Measurements from ENCODE around the gene LLGL2. TPM values are rescaled to one million over a fixed set of nuclear protein-coding genes. Genes with fewer than 3 reads are reported as not detected.

LLGL2 gene
- total and polyA plus RNA-seq, 10 of the 15 experiments (the other 5 are each of a cell fraction or from before 2014, with no cell fraction given) = 0.21 to 9.9 (median 4.5) TPM

DNA sequence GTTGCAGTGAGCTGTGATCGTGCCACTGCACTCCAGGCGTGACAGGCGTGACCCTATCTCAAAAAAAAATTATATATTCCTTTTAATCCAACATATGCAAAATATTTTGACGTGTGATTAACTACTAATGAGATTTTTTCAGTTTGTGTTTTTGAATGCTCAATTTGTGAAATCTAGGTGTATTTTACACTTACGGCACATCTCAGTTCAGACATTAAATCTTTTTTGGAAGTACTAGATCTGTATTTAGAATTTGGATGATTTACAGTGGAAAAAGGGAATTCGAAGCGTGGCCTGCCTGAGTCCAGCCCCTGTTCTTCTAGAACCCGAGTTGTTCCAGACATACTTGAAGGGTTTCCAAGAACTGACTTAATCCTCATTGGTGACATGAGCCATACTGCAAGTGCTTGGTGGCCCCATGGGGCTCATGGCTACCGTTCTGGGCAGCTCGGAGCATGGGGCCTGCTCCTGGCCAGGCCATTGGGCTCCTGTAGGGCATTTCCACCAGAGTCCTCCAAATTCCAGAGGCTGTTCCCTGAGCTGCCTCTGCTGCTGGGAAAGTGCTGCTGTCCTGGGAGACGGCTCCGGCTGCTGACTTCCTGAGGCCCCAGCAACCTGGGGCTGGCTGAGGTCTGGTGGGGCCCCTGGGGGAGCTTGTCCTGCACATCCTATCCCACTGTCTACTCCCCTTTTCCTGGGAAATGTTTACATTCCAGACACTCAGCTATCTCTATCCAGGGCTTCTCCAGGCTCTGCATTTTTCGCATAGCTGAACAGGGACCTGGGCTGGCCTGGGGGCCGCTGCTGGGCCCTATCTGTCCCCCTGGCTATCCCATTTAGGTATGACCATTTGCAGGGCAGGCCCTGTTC is 27.2 kb downstream of the LLGL2 start (continued):
- TF ChIP-seq, protein P1, sequence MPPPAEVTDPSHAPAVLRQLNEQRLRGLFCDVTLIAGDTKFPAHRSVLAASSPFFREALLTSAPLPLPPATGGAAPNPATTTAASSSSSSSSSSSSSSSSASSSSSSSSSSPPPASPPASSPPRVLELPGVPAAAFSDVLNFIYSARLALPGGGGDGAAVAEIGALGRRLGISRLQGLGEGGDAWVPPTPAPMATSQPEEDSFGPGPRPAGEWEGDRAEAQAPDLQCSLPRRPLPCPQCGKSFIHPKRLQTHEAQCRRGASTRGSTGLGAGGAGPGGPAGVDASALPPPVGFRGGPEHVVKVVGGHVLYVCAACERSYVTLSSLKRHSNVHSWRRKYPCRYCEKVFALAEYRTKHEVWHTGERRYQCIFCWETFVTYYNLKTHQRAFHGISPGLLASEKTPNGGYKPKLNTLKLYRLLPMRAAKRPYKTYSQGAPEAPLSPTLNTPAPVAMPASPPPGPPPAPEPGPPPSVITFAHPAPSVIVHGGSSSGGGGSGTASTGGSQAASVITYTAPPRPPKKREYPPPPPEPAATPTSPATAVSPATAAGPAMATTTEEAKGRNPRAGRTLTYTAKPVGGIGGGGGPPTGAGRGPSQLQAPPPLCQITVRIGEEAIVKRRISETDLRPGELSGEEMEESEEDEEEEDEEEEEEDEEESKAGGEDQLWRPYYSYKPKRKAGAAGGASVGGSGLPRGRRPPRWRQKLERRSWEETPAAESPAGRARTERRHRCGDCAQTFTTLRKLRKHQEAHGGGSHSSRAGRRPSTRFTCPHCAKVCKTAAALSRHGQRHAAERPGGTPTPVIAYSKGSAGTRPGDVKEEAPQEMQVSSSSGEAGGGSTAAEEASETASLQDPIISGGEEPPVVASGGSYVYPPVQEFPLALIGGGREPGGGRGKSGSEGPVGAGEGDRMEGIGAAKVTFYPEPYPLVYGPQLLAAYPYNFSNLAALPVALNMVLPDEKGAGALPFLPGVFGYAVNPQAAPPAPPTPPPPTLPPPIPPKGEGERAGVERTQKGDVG (CRISPR knock-in tag; IDR thresholded peaks at IDR 0.05) = no peak
- TF ChIP-seq STAT1 (conservative IDR thresholded peaks at IDR 0.05) (no peak), LARP7 (IDR thresholded peaks at IDR 0.05) (no peak), POU2F2 (IDR thresholded peaks at IDR 0.05; ENCODE audit: borderline replicate concordance, low read depth, low read length) (no peak)
- TF ChIP-seq, protein P2, sequence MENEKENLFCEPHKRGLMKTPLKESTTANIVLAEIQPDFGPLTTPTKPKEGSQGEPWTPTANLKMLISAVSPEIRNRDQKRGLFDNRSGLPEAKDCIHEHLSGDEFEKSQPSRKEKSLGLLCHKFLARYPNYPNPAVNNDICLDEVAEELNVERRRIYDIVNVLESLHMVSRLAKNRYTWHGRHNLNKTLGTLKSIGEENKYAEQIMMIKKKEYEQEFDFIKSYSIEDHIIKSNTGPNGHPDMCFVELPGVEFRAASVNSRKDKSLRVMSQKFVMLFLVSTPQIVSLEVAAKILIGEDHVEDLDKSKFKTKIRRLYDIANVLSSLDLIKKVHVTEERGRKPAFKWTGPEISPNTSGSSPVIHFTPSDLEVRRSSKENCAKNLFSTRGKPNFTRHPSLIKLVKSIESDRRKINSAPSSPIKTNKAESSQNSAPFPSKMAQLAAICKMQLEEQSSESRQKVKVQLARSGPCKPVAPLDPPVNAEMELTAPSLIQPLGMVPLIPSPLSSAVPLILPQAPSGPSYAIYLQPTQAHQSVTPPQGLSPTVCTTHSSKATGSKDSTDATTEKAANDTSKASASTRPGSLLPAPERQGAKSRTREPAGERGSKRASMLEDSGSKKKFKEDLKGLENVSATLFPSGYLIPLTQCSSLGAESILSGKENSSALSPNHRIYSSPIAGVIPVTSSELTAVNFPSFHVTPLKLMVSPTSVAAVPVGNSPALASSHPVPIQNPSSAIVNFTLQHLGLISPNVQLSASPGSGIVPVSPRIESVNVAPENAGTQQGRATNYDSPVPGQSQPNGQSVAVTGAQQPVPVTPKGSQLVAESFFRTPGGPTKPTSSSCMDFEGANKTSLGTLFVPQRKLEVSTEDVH (IDR thresholded peaks at IDR 0.05; ENCODE audit: low read depth, partially characterized antibody) = no peak
